GM12801 (cell line): ENCODE data around the gene TOR4A.

Experiments used
- CTCF ChIP-seq: IDR thresholded peaks from one replicate; pipeline ENCODE4 v1.5.1; 2011; ENCODE audit warnings: control low read depth; ENCODE audit not compliant: insufficient read length; ENCODE audit errors: extremely low read depth

The TOR4A gene

GRCh38 chr9:137293094-137293481 lies 15.6 kb downstream of the TOR4A start:
- no peak for TF ChIP-seq CTCF

GRCh38 chr9:137293482-137294090 lies 16.1 kb downstream of the TOR4A start:
- no peak for TF ChIP-seq CTCF

GRCh38 chr9:137294091-137294680 lies 16.7 kb downstream of the TOR4A start:
- TF ChIP-seq CTCF: no peak

GRCh38 chr9:137294681-137295237 lies 17.2 kb downstream of the TOR4A start:
- TF ChIP-seq CTCF: no peak

- no peak for TF ChIP-seq CTCF
Measured at GRCh38 chr9:137295238-137295811, 17.8 kb downstream of the TOR4A start.

- TF ChIP-seq CTCF: no peak
Measured at GRCh38 chr9:137295849-137296669, 18.5 kb downstream of the TOR4A start.
